ENCODE measurements around the gene STAC. TPM values are rescaled to one million over a fixed set of nuclear protein-coding genes. Genes with fewer than 3 reads are reported as not detected.

The STAC gene
- total RNA-seq, 3 donors from 2014 or later: 0.43 to 4.5 TPM; not detected in 1

- no peaks in the 10 kb centered on the region for H3K36me3 ChIP-seq (ENCODE audit: low read depth)
- no peak for TF ChIP-seq CTCF (IDR thresholded peaks at IDR 0.05)
- DNase-seq (no peak), ATAC-seq (no peak)
- no peak overlapping the region for H3K4me3 ChIP-seq
- H3K9me3 ChIP-seq: peaks cover 2% of the 10 kb centered on the region
- no peaks in the 10 kb centered on the region for H3K4me1 ChIP-seq (ENCODE audit: low read depth)
- intact Hi-C loops (cut with DNase I, micrococcal nuclease): no loop called here
Observed at GRCh38 chr3:36511791-36512486, 131.6 kb downstream of the STAC start.

- intact Hi-C loops (cut with DNase I, micrococcal nuclease): no loop called here
- no peaks in the 10 kb centered on the region for H3K4me1 ChIP-seq (ENCODE audit: low read depth)
Observed at GRCh38 chr3:36512555-36512954, 132.3 kb downstream of the STAC start.

GRCh38 chr3:36514171-36514570 lies 133.9 kb downstream of the STAC start:
- intact Hi-C loops (cut with DNase I, micrococcal nuclease): no loop called here
- no peak for TF ChIP-seq CTCF (IDR thresholded peaks at IDR 0.05)
- Histone ChIP-seq H3K4me3 (no peak overlapping the region), H3K4me1 (ENCODE audit: low read depth) (no peaks in the 10 kb centered on the region), H3K9me3 (no peaks in the 10 kb centered on the region), H3K36me3 (ENCODE audit: low read depth) (no peaks in the 10 kb centered on the region)
- no peak for ATAC-seq
- DNase-seq: no peak

More at GRCh38 chr3:36512555-36512954, 132.3 kb downstream of the STAC start:
- Histone ChIP-seq H3K36me3 (ENCODE audit: low read depth) (no peaks in the 10 kb centered on the region), H3K9me3 (peaks cover 2% of the 10 kb centered on the region), H3K4me3 (no peak overlapping the region)
- TF ChIP-seq CTCF (IDR thresholded peaks at IDR 0.05): no peak
- ATAC-seq (no peak), DNase-seq (no peak)

- ATAC-seq (no peak), DNase-seq (no peak)
- Histone ChIP-seq H3K36me3 (ENCODE audit: low read depth) (no peaks in the 10 kb centered on the region), H3K4me1 (ENCODE audit: low read depth) (no peaks in the 10 kb centered on the region), H3K9me3 (no peaks in the 10 kb centered on the region), H3K4me3 (no peak overlapping the region)
- TF ChIP-seq CTCF (IDR thresholded peaks at IDR 0.05): no peak
- intact Hi-C loops (cut with DNase I, micrococcal nuclease): no loop called here
Observed at GRCh38 chr3:36519682-36520081, 139.4 kb downstream of the STAC start.

- no peak for ATAC-seq
- H3K4me1 ChIP-seq (ENCODE audit: low read depth): no peaks in the 10 kb centered on the region
- no peak for DNase-seq
- H3K36me3 ChIP-seq (ENCODE audit: low read depth): no peaks in the 10 kb centered on the region
- TF ChIP-seq CTCF (IDR thresholded peaks at IDR 0.05): no peak
- no peak overlapping the region for H3K4me3 ChIP-seq
- H3K9me3 ChIP-seq: no peaks in the 10 kb centered on the region
- intact Hi-C loops (cut with DNase I, micrococcal nuclease): no loop called here
Observed at GRCh38 chr3:36520241-36521006, 140.1 kb downstream of the STAC start.
